NCI-H1694 (cell line): ENCODE measurements around the gene BTNL9.
A peak's percentile ranks its signal among the peaks of the same experiment; 100 is the strongest.
"Not testable (repeated sequence)": the region's sequence is repeated elsewhere in the genome, so short reads cannot be mapped to it uniquely, and the experiment has no call there.

Experiments used
- DNase-seq: peaks from one replicate; lab custom pipeline; 2025; lab: John Stamatoyannopoulos, UW

Gene BTNL9

DNA sequence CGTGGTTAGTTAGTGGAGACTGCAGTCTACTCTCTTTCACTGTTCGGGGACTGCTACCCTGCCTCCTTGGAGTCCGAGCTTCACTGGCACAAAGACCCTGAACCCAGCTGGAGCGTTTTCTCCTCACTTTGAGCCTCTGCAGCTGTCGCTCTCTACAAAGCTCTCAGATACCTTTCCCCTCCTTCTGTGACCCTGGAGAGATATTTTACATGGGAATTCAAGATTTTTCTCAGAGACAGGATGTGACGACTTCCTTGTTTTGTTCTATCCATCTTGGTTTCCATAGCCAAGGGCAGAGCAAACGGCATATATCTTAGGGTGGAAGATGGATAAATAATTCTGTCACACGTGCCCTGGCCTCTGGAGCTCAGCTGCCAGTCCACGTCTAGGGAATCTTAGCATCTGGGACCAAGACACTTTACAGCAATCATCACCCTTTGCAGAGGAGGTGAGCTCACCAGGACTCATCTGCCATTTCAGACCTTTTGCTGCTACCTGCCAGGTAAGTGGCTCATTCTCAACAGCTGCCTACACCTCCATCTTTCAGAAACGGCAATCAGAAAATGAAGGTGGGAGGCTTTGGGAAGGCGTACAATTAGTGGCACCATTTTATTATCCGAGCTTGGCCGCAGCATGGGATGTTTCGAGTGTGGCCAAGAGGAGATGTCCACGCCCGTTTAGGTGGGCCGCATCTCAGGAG, at the start of gene BTNL9:
Gene BTNL9 (plus strand): TSS at position 336 of the 700 bp plus-strand sequence. CDS start 5,224 bp downstream, outside the sequence.
- DNase-seq, result no peak

- peak; percentile 24 for DNase-seq
Measured at GRCh38 chr5:180990882-180991242, 49.2 kb upstream of the BTNL9 start.

DNA sequence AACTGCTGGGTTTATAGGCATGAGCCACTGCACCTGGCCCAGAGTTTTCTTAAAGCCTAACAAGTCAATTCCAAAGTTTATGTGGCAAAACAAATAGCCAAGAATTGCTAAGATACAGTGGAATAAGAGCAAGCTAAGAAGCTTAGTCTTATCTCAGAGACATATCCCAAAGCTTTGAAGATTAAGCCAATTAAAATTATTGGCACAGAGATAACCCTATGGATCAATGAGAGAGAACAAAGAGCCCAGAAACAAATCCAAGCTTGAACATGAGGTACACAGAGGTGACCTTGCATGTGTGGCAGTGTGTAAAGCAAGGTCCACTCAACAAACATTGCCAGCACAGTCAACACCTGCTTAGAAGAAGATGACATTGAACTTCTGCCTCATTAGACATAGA, 38.1 kb upstream of the BTNL9 start:
- no peak for DNase-seq

DNA sequence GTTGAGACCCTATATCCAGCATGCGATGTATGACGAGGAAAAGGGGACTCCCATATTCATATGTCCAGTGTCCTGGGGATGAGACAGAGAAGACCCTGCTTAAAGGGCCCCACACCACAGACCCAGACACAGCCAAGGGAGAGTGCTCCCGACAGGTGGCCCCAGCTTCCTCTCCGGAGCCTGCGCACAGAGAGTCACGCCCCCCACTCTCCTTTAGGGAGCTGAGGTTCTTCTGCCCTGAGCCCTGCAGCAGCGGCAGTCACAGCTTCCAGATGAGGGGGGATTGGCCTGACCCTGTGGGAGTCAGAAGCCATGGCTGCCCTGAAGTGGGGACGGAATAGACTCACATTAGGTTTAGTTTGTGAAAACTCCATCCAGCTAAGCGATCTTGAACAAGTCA, 34.3 kb upstream of the BTNL9 start:
- DNase-seq, result no peak

DNA sequence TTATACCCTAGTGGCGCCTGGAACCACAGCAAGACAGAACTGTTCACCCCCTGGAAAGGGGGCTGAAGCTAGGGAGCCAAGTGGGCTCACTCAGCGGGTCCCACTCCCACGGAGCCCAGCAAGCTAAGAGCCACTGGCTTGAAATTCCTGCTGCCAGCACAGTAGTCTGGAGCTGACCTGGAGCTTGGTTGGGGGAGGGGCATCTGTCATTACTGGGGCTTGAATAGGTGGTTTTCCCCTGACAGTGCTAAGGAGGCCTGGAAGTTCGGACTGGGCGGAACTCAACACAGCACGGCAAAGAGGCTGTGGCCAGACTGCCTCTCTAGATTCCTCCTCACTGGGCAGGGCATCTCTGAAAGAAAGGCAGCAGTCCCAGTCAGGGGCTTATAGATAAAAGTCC, 31.9 kb upstream of the BTNL9 start:
- DNase-seq, result no peak

GRCh38 chr5:181010018-181010417, 30.0 kb upstream of the BTNL9 start:
- not testable (repeated sequence) for DNase-seq

- not testable (repeated sequence) for DNase-seq
Measured at GRCh38 chr5:181014654-181015053, 25.4 kb upstream of the BTNL9 start.

DNA sequence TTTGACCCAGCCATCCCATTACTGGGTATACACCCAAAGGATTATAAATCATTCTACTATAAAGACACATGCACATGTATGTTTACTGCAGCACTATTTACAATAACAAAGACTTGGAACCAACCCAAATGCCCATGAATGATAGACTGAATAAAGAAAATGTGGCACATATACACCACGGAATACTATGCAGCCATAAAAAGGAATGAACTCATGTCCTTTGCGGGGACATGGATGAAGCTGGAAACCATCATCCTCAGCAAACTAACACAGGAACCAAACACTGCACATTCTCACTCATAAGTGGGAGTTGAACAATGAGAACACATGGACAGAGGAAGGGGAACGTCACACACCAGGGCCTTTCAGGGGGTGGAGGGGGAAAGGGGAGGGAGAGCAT, 22.6 kb upstream of the BTNL9 start:
- not testable (repeated sequence) for DNase-seq

DNA sequence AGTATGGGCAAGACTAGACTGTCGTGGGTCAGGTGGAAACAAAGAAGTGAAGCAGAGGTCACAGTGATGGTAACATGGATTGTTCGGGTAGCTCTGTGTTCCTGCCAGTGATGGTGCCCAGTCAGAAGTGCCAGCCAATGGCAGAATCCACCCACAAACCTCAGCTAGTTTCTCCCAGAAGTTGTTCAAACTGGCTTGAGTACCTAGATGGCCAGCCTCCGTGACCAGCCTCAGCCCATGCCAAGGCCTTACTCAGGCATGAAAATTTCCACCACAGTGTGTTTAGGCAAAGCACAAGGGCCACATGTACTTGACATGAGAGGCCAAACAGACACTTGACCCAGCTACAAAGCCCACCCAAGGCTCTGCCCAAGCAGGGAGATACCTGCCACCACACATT, 19.4 kb upstream of the BTNL9 start:
- no peak for DNase-seq

GRCh38 chr5:181024245-181025064, 15.6 kb upstream of the BTNL9 start:
- DNase-seq, result peak; percentile 44

- no peak for DNase-seq
Measured at GRCh38 chr5:181027452-181028031, 12.5 kb upstream of the BTNL9 start.

DNA sequence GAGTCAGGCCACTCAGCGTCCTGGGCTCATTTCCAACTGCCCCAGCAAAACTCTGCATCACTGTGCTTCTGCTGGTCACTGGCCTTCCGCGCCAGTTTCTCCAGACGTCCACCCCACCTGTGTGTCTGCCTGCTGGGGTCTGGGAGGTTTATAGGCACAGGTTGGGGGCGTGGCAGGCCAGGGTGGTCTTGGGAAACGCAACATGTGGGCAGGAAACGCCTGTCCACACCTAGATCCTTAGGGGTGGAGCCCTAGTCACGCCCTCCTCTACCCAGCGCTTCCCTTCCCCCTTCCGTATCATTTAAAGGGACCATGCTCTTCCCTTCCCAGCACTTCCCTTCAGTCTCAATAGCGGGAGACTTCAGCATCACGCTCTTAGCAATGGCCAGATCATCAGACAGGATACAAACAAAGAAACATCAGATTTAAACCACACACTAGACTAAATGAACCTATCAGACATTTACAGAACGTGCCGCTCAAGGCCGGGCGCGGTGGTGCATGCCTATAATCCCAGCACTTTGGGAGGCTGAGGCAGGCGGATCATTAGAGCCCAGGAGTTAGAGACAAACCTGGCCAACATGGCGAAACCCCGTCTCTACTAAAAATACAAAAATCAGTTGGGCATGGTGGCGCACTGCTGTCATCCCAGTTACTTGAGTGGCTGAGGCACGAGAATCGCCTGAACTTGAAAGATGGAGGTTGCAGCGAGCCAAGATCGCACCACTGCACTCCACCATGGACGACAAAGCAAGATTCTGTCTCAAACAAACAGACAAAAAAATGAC, 11.8 kb upstream of the BTNL9 start:
- no peak for DNase-seq

DNA sequence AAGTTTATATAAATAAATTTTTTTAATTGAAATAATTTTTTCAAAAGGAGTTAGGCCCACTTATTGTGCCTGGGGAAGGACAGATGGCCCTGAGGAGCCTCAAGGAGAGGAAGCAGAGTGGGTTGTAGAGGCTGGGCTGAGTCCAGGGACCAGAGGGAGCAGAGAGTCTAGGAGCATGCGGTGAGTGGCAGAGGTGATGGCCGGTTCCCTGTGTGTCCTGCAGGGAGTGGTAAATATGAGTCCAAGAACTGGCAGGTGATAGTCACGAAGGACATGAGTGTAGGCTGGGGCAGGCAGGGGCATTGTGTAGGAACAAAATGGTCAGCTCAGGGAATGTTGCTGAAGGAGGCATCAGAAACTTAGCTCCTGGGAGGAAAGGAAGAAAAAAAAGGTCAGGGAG, 8.3 kb upstream of the BTNL9 start:
- DNase-seq, result no peak

GRCh38 chr5:181035991-181036815, 3.9 kb upstream of the BTNL9 start:
- no peak for DNase-seq

- no peak for DNase-seq
Measured at GRCh38 chr5:181036816-181037364, 3.2 kb upstream of the BTNL9 start.

- no peak for DNase-seq
Measured at GRCh38 chr5:181037365-181037861, 2.7 kb upstream of the BTNL9 start.

GRCh38 chr5:181039471-181039870, 595 bp upstream of the BTNL9 start:
- no peak for DNase-seq

DNA sequence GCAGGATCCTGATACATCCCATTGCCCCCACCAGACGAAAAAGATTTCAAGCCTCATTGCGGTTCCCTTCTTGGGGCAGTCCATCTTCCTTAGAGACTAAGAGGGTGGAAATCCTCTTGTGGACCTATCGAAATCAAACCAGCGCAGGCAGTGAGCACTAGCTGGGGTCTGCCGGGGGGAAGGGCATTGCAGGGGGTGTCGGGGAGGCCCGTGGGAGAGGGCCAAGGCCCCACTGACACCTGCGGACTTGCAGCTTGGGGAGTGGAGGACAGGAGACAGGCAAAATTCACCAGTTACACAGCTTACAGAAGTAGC, 522 bp downstream of the BTNL9 start:
- DNase-seq, result no peak

- no peak for DNase-seq
Measured at GRCh38 chr5:181041043-181041442, 977 bp downstream of the BTNL9 start.

GRCh38 chr5:181042036-181042713, 2.1 kb downstream of the BTNL9 start:
- DNase-seq, result no peak

GRCh38 chr5:181042722-181043121, 2.7 kb downstream of the BTNL9 start:
- DNase-seq, result no peak
